Adipocyte (in vitro differentiated cells): ENCODE results near the gene FYN.
"Not testable (repeated sequence)": the region's sequence is repeated elsewhere in the genome, so short reads cannot be mapped to it uniquely, and the experiment has no call there.

Experiments
- DNase-seq: peaks from one replicate; pipeline ENCODE4 v3.0.0-alpha.2; 2015; ENCODE audit warnings: low read depth
- H3K27me3 ChIP-seq: replicated peaks from 2 replicates; pipeline ENCODE4 v1.7.0; 2013; ENCODE audit warnings: mild to moderate bottlenecking, low read length, moderate library complexity; ENCODE audit not compliant: control insufficient read depth, insufficient read depth
- H3K36me3 ChIP-seq: 2 replicates; pipeline ENCODE4 v1.7.0; 2013; ENCODE audit warnings: low read length, mild to moderate bottlenecking, moderate library complexity; ENCODE audit not compliant: control insufficient read depth, insufficient read depth, severe bottlenecking
- H3K4me1 ChIP-seq: 2 replicates; pipeline ENCODE4 v1.7.0; 2013; ENCODE audit warnings: mild to moderate bottlenecking, low read length, moderate library complexity; ENCODE audit not compliant: control insufficient read depth, insufficient read depth
- H3K4me3 ChIP-seq: 2 replicates; pipeline ENCODE4 v1.7.0; 2013; ENCODE audit warnings: mild to moderate bottlenecking, low read length, moderate library complexity
- H3K9ac ChIP-seq: 2 replicates; pipeline ENCODE4 v1.7.0; 2013; ENCODE audit warnings: mild to moderate bottlenecking, low read length, moderate library complexity
- H3K9me3 ChIP-seq: 2 replicates; pipeline ENCODE4 v1.7.0; 2013; ENCODE audit warnings: mild to moderate bottlenecking, low read length, moderate library complexity; ENCODE audit not compliant: control insufficient read depth

The FYN gene

DNA sequence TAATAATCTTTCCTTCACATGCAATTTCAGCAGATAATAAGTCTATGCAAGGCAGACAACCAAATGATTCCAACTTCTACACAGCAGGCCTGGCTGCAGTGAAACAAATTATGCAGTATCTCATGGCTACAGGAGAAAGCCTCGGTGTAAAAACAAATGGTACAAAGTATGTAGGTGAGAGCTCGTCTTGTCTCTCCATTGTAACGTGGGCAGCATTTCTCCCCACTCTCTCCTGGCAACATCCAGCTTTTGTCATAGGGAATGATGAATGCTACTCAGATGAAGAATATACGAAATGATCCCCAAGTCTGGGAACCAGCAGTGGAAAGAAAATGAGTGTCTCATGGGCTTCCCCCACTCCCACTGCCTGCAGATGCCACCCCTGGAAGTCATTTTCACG, 32.4 kb downstream of the FYN start:
- no peaks in the 10 kb centered on the region for H3K9me3 ChIP-seq
- peaks cover 18% of the 10 kb centered on the region for H3K36me3 ChIP-seq
- no peaks in the 10 kb centered on the region for H3K27me3 ChIP-seq
- H3K9ac ChIP-seq: no peak overlapping the region
- no peak for DNase-seq
- peaks cover 31% of the 10 kb centered on the region for H3K4me1 ChIP-seq
- no peak overlapping the region for H3K4me3 ChIP-seq

DNA sequence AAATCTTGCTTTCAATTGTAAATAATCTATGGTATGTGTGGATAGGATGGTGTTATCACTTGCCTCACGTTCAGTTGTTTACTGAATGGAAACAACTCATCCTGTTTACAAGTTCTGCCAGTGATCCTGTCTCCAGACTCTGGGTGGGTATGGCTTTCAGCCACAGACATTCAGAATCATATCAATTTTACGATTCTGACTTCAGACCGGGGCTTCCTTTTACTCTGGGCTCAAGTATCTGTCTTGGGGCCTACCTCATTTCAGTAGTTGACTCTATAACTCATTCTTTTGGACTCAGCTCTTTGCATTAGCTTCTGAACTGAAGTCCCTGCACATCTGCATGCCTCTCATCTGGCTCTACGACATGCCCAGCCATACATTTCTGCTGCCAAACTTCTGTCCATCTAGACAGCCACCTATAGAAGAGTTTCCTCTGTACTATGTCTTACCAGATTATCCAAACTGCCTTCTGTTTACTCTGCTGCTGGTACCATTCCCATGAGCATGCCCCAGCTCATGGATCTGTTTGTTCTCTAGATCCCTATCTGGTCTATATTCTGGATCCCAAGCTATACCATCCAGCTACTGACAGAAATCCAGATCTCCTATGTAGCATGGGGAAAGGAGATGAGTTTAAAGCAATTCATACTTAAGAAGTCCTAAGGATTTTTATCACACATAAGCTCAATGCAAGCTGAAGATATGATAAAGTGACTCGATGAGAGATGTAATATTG, 34.3 kb downstream of the FYN start:
- no peaks in the 10 kb centered on the region for H3K27me3 ChIP-seq
- peaks cover 20% of the 10 kb centered on the region for H3K4me1 ChIP-seq
- DNase-seq: no peak
- no peak overlapping the region for H3K9ac ChIP-seq
- H3K4me3 ChIP-seq: no peak overlapping the region
- no peaks in the 10 kb centered on the region for H3K9me3 ChIP-seq
- H3K36me3 ChIP-seq: peaks cover 11% of the 10 kb centered on the region

DNA sequence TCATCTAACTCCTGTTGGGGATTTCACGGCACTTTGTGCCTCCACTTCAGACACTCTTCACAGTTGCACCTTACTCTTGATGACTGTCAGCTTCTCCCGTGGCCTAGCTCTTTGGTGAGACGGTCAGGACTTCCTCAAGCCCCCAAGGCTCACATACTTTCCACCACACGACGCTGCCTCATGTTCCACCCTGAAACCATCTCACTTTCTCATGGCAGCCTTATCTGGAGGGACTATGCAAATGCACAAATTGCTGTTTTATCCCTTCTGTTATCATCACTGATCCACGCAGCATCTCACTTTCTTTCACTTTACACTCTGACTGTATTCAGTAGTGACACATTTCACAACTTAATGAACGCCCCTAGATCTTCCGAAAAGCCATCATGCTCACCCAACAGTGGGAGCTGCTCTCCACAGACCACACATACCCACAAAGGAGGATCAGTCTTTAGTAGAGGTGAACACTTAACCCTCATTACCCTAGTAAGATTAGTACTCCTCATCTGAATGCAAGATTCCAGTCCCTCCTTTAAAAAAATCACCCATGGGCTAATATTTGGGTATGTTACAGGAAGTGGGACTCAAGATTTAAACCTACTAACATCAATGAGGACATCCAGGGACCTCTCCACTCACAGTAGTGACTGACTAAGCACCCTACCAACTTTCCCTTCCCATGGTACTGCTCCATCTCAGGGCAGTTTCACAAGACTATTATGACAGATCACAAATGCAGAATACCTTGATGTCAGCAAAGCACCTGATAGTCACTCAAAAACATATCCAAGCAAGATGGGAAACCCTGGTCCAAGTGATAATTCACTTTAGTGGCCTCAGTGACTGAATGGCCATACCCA, 35.4 kb downstream of the FYN start:
- DNase-seq: no peak
- no peaks in the 10 kb centered on the region for H3K27me3 ChIP-seq
- H3K36me3 ChIP-seq: peaks cover 12% of the 10 kb centered on the region
- no peak overlapping the region for H3K9ac ChIP-seq
- H3K9me3 ChIP-seq: no peaks in the 10 kb centered on the region
- H3K4me1 ChIP-seq: peaks cover 22% of the 10 kb centered on the region
- no peak overlapping the region for H3K4me3 ChIP-seq

DNA sequence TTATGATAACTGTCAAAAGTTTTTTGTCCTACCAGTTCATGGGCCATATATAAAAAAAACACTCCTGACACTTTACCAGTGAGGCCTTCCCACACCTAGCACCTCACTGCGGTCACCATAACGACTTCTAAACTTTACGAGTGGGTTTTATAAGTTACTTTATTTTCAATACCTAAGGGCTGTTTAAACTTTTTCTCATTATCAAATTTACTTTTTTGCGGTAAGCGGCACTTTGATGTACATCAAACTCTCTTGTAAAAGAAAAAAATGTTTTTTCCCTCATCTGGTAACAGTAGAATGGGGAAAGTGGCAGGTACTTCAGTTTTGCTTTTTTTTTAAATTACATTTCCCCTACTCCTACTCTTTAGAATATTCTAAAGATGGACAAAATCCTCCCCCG, 36.2 kb downstream of the FYN start:
- H3K9ac ChIP-seq: no peak overlapping the region
- DNase-seq: no peak
- no peak overlapping the region for H3K4me3 ChIP-seq
- H3K27me3 ChIP-seq: no peaks in the 10 kb centered on the region
- H3K36me3 ChIP-seq: peaks cover 12% of the 10 kb centered on the region
- peaks cover 22% of the 10 kb centered on the region for H3K4me1 ChIP-seq
- no peaks in the 10 kb centered on the region for H3K9me3 ChIP-seq

DNA sequence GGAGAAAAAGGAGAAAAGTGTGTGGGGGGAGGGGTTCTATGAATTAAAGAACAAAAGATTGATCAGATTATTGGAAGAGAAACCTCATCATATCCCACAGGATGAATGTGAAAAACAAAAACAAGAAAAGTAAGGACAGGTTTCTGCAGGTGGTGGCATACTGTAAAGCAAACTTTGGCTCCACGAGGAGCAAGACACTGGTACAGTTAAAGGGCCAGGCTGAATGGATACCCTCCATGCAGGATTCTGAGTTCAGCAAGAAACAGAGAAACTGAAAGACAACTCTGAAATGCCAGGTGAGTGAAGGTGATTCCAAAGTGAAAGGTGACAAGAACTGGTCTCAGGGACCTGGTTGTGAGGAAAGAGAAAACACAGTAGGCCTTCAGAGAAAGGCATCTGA, 37.4 kb downstream of the FYN start:
- Histone ChIP-seq H3K4me3 (no peak overlapping the region), H3K9ac (no peak overlapping the region), H3K27me3 (no peaks in the 10 kb centered on the region), H3K36me3 (peaks cover 12% of the 10 kb centered on the region), H3K4me1 (peaks cover 20% of the 10 kb centered on the region), H3K9me3 (no peaks in the 10 kb centered on the region)
- no peak for DNase-seq

- not testable (repeated sequence) for H3K27me3 ChIP-seq, DNase-seq, H3K9me3 ChIP-seq, H3K4me3 ChIP-seq, H3K9ac ChIP-seq
- Histone ChIP-seq H3K4me1 (peaks cover 20% of the 10 kb centered on the region), H3K36me3 (peaks cover 12% of the 10 kb centered on the region)
Observed at GRCh38 chr6:111835398-111835797, 37.9 kb downstream of the FYN start.

DNA sequence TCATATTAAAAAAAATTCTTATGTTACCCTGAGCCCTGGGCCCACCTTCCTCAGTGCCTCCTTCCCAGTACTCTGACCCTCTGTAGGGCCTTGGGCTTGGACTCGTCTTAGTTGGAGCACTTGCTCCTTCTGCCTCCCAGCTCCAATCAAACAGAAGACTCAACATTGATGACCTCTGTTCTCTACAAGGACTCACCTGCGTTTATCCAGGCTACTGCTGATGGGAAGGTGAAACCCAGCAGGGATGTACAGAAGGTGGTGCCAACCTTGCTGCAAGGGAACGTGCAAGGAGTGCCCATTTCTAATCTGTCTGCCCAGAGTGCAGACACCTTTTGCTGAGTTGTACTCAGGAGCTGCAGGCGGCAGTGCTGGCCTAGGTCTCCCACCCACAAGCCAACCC, 38.9 kb downstream of the FYN start:
- Histone ChIP-seq H3K27me3 (no peaks in the 10 kb centered on the region), H3K9me3 (no peaks in the 10 kb centered on the region), H3K9ac (no peak overlapping the region), H3K36me3 (peaks cover 12% of the 10 kb centered on the region), H3K4me1 (peaks cover 24% of the 10 kb centered on the region), H3K4me3 (no peak overlapping the region)
- no peak for DNase-seq

DNA sequence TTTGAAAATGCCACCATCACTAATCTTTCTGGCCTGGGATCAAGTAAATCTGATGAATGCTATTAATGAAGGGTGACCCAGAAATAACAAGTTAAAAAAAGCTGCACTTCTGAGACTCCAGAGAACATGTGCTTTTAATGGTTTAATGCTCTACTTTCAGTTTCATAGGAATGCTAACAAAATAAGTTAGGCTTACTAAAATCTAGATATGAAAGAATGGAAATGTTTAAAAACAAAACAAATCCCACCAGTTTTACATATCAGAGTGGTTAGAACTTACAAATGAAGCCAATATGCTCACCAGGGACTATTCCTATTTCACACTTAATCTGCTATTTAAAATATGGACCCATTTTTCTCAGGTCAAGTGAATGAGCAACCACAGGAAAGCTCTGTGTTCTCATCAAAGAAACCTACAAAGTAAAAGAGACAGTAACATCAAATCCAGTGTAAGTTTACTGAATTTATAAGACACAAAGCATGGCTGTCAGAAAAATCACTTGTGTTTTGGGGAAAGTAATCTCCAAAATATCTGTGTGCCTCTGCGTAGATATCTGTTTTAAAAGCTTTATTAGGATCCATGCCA, 40.3 kb downstream of the FYN start:
- Histone ChIP-seq H3K9me3 (no peaks in the 10 kb centered on the region), H3K27me3 (no peaks in the 10 kb centered on the region), H3K4me1 (peaks cover 35% of the 10 kb centered on the region), H3K9ac (no peak overlapping the region), H3K36me3 (peaks cover 14% of the 10 kb centered on the region), H3K4me3 (peak overlapping the region; percentile 4)
- peak; percentile 48 for DNase-seq

DNA sequence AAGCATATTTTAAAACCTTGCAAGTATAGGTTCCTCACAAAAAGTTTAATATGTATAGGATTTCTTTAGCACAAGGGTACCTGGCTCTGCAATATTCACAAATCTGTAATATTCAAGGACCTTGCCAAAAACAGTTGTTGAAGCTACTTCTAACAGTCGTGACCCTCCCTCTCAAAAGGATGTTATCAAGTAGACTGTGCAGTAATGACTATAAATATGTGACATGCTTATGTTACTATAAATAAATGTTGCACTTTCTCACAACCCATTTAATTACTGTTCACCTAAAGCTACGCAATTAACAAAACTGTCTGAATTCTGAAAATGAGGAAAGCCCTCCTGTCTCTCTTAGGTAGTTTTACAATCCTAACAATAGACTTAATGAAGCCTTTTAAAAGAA, 41.8 kb downstream of the FYN start:
- Histone ChIP-seq H3K9ac (no peak overlapping the region), H3K4me3 (no peak overlapping the region), H3K36me3 (peaks cover 21% of the 10 kb centered on the region), H3K9me3 (no peaks in the 10 kb centered on the region), H3K27me3 (no peaks in the 10 kb centered on the region), H3K4me1 (peaks cover 43% of the 10 kb centered on the region)
- DNase-seq: no peak

DNA sequence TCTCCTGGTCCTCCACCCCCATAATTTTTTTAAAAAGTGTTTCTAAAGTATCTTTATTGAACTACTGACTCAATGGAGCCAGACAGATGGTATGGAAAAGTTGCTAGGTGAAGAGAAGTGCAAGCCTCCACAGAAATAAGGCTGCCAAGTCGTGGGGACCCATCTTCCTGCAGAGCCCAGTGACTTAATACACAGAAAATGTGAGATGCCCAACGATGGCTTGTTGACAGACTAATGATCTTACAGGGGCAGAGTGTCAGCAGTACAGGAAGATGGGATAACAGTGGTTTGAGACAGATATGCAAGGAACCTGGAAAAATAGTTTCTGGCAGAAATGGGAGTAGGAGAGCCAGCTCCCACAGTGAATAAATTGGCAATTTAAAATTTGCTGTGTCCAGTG, 43.3 kb downstream of the FYN start:
- Histone ChIP-seq H3K9me3 (no peaks in the 10 kb centered on the region), H3K4me1 (peaks cover 57% of the 10 kb centered on the region), H3K4me3 (no peak overlapping the region), H3K27me3 (no peaks in the 10 kb centered on the region), H3K36me3 (peaks cover 21% of the 10 kb centered on the region), H3K9ac (no peak overlapping the region)
- DNase-seq: no peak

- DNase-seq: no peak
- H3K9me3 ChIP-seq: no peaks in the 10 kb centered on the region
- peaks cover 21% of the 10 kb centered on the region for H3K36me3 ChIP-seq
- H3K4me3 ChIP-seq: no peak overlapping the region
- H3K27me3 ChIP-seq: no peaks in the 10 kb centered on the region
- no peak overlapping the region for H3K9ac ChIP-seq
- peaks cover 61% of the 10 kb centered on the region for H3K4me1 ChIP-seq
Observed at GRCh38 chr6:111829581-111829980, 43.7 kb downstream of the FYN start.
